GM12878 (cell line): ENCODE results near the gene GMCL1. TPM values are rescaled to one million over a fixed set of nuclear protein-coding genes. Genes with fewer than 3 reads are reported as not detected.
A peak's percentile ranks its signal among the peaks of the same experiment; 100 is the strongest.

Source experiments
- ATAC-seq: fragments of 200-7000 bp; cut with Tn5 transposase; 3 replicates; pipeline ENCODE4 v1.9.1; 2020; ENCODE audit warnings: mild to moderate bottlenecking, moderate library complexity
- BruUV-seq: library from RNA; stranded (reverse); fragments of 400-500 nt; replicated peaks from 2 replicates; lab custom pipeline; 2021; lab: Mats Ljungman, UMichigan
- CTCF ChIA-PET: fragments of 300-600 bp; sonication (Branson Sonifier 250); formaldehyde crosslinking; extraction: SDS; loops from one replicate; lab custom pipeline; 2021; ENCODE audit warnings: inconsistent platforms; lab: Yijun Ruan, JAX
- POLR2A ChIA-PET: fragments of 350-600 bp; formaldehyde crosslinking; extraction: SDS; loops from one replicate; lab custom pipeline; 2021; ENCODE audit warnings: inconsistent platforms; lab: Charles Lee
- RAD21 ChIA-PET: fragments of 300-600 bp; sonication (Branson Sonifier 250); formaldehyde crosslinking; loops from one replicate; lab custom pipeline; 2023; ENCODE audit warnings: antibody characterized with exemption; ENCODE audit not compliant: unreplicated experiment; lab: Charles Lee
- SMC1A ChIA-PET: fragments of 300-600 bp; sonication (Branson Sonifier 250); formaldehyde crosslinking; loops from one replicate; lab custom pipeline; 2023; ENCODE audit not compliant: unreplicated experiment, uncharacterized antibody; lab: Charles Lee
- DNase-seq: peaks from one replicate; pipeline ENCODE4 v3.0.0-alpha.2; 2011; ENCODE audit warnings: low read depth, low spot score
- FAIRE-seq: peaks from 3 replicates; lab custom pipeline; 2011; peaks lifted over from hg19 to GRCh38; lab: Jason Lieb, UNC
- H2AFZ ChIP-seq: 2 replicates; pipeline ENCODE4 v1.6.0; 2011; ENCODE audit warnings: low read depth, low read length, control low read depth; ENCODE audit not compliant: control insufficient read depth
- H3K27ac ChIP-seq: 2 replicates; pipeline ENCODE4 v1.5.1; 2011; ENCODE audit warnings: control low read depth; ENCODE audit not compliant: control insufficient read depth, insufficient read depth
- H3K27me3 ChIP-seq, 2 experiments: replicated peaks in 1 of 2; 2 replicates each; pipeline versions ENCODE4 v1.6.0 to v1.6.1; 2011; ENCODE audit warnings: low read length in 1 of 2; ENCODE audit not compliant: control insufficient read depth in 2 of 2, insufficient read depth in 2 of 2
- H3K36me3 ChIP-seq, 2 experiments: 2 replicates each; pipeline ENCODE4 v1.5.1; 2011; ENCODE audit warnings: low read length in 1 of 2; ENCODE audit not compliant: control insufficient read depth in 2 of 2, insufficient read depth in 2 of 2
- H3K4me1 ChIP-seq: 2 replicates; pipeline ENCODE4 v1.6.1; 2011; ENCODE audit warnings: mild to moderate bottlenecking, low read length, moderate library complexity, mixed read lengths; ENCODE audit not compliant: control insufficient read depth, insufficient read depth
- H3K4me2 ChIP-seq: 2 replicates; pipeline ENCODE4 v1.6.0; 2011; ENCODE audit warnings: control low read depth; ENCODE audit not compliant: control insufficient read depth, insufficient read depth
- H3K4me3 ChIP-seq: fragments of 200-600 bp; sonication (generic); 2 replicates; pipeline ENCODE4 v1.5.1; 2016
- H3K79me2 ChIP-seq: 2 replicates; pipeline ENCODE4 v1.6.0; 2011; ENCODE audit warnings: low read length; ENCODE audit not compliant: control insufficient read depth, insufficient read depth
- H3K9ac ChIP-seq: 2 replicates; pipeline ENCODE4 v1.8.0; 2011; ENCODE audit warnings: low read length, control low read depth, mixed read lengths; ENCODE audit not compliant: control insufficient read depth, insufficient read depth
- H3K9me3 ChIP-seq: replicated peaks from 3 replicates; pipeline ENCODE4 v1.5.1; 2011; ENCODE audit warnings: mild to moderate bottlenecking, low read length; ENCODE audit not compliant: control insufficient read depth, insufficient read depth
- H4K20me1 ChIP-seq: 2 replicates; pipeline ENCODE4 v1.6.0; 2011; ENCODE audit not compliant: control insufficient read depth, insufficient read depth
- BCL11A ChIP-seq: IDR thresholded peaks from 2 replicates; pipeline ENCODE4 v1.6.1; 2011; ENCODE audit warnings: low read depth, low read length
- CHD4 ChIP-seq: fragments of 200-600 bp; sonication (generic); IDR thresholded peaks from 2 replicates; pipeline ENCODE4 v1.6.1; 2016; ENCODE audit warnings: mild to moderate bottlenecking
- EP300 ChIP-seq, 2 experiments: fragments of 150-350 bp in 1 of 2; IDR thresholded peaks; 2 replicates each; pipeline ENCODE4 v1.6.1; 2011 to 2012; ENCODE audit warnings: low read depth in 2 of 2, low read length in 2 of 2, borderline replicate concordance in 1 of 2, improper control_type of control experiment in 1 of 2, inconsistent platforms in 1 of 2; ENCODE audit not compliant: control insufficient read depth in 1 of 2
- ETV6 ChIP-seq, 2 experiments: fragments of 450-650 bp in 1 of 2; IDR thresholded peaks in 1 of 2; conservative IDR thresholded peaks in 1 of 2; 2 replicates each; pipeline ENCODE4 v1.6.1; 2014; ENCODE audit warnings: antibody characterized with exemption in 1 of 2, borderline replicate concordance in 1 of 2, low read depth in 1 of 2, mild to moderate bottlenecking in 1 of 2, moderate library complexity in 1 of 2
- GABPA ChIP-seq: IDR thresholded peaks from 2 replicates; pipeline ENCODE4 v1.6.1; 2014; ENCODE audit warnings: antibody characterized with exemption, low read depth, mild to moderate bottlenecking, inconsistent platforms
- GATAD2B ChIP-seq: fragments of 450-650 bp; conservative IDR thresholded peaks from 2 replicates; pipeline ENCODE4 v1.6.1; 2017; ENCODE audit warnings: low read depth, mild to moderate bottlenecking, moderate library complexity
- HDAC2 ChIP-seq: fragments of 200-600 bp; sonication (generic); IDR thresholded peaks from 2 replicates; pipeline ENCODE4 v1.6.1; 2017
- IRF4 ChIP-seq: IDR thresholded peaks from 2 replicates; pipeline ENCODE4 v1.6.1; 2011; ENCODE audit warnings: low read depth, low read length
- IRF5 ChIP-seq: fragments of 450-650 bp; IDR thresholded peaks from 2 replicates; pipeline ENCODE4 v1.6.1; 2017; ENCODE audit warnings: borderline replicate concordance
- NKRF ChIP-seq: fragments of 450-650 bp; conservative IDR thresholded peaks from 2 replicates; pipeline ENCODE4 v1.6.1; 2017; ENCODE audit warnings: mild to moderate bottlenecking, moderate library complexity
- RB1 ChIP-seq: fragments of 450-650 bp; formaldehyde crosslinking; IDR thresholded peaks from 2 replicates; pipeline ENCODE4 v1.6.1; 2017; ENCODE audit warnings: mild to moderate bottlenecking, borderline replicate concordance
- RUNX3 ChIP-seq: IDR thresholded peaks from 2 replicates; pipeline ENCODE4 v1.6.1; 2012; ENCODE audit warnings: low read length, inconsistent platforms
- SPI1 ChIP-seq: IDR thresholded peaks from 2 replicates; pipeline ENCODE4 v1.6.1; 2011; ENCODE audit warnings: low read depth, mild to moderate bottlenecking, low read length, moderate library complexity, borderline replicate concordance; ENCODE audit not compliant: insufficient read depth
- ZNF207 ChIP-seq: fragments of 450-650 bp; IDR thresholded peaks from 2 replicates; pipeline ENCODE4 v1.6.1; 2014; ENCODE audit warnings: antibody characterized with exemption, mild to moderate bottlenecking, borderline replicate concordance
- ZNF687 ChIP-seq: fragments of 450-650 bp; IDR thresholded peaks from 2 replicates; pipeline ENCODE4 v1.6.1; 2017; ENCODE audit warnings: mild to moderate bottlenecking, moderate library complexity
- WGBS: methylation state at CpG from one replicate; pipeline ENCODE4 v1.1.6; 2016; ENCODE audit warnings: low lambda C conversion rate; ENCODE audit not compliant: insufficient replicate concordance, insufficient coverage; ENCODE audit errors: missing lambda C conversion rate; 5-methylcytosine and 5-hydroxymethylcytosine counted together
- in situ Hi-C: fragments of 300-500 bp; cut with MboI; formaldehyde crosslinking; loops from 9 replicates; pipeline ENCODE4 v1.14.3; 2018; ENCODE audit warnings: mixed read lengths
- intact Hi-C: fragments of 100-400 bp; cut with micrococcal nuclease; formaldehyde crosslinking; loops from one replicate; pipeline ENCODE4 v1.14.2; 2022; ENCODE audit not compliant: unreplicated experiment
- polyA plus RNA-seq, 11 experiments: library from polyadenylated mRNA; depleted of rRNA in 4 of 11; unstranded in 6 of 11; stranded (reverse) in 5 of 11; fragments of >200 nt; fragmentation: Nextera tagmentation in 4 of 11; fragmentation: Illumina TruSeq in 1 of 11; extraction: Ambion mirVana in 4 of 11; extraction: Trizol in 1 of 11; gene quantifications; 1 replicate in 1 of 11; 2 replicates in 10 of 11; pipeline versions ENCODE4 v1.2.1 to v1.2.3, GENCODE V29; 2011 to 2016; ENCODE audit warnings: inconsistent platforms in 2 of 11, missing spikeins in 2 of 11, low read depth in 1 of 11
- total RNA-seq, 4 experiments: library from RNA; depleted of rRNA in 3 of 4; stranded (reverse); fragments of >200 nt in 3 of 4; fragmentation: Illumina TruSeq in 1 of 4; extraction: Trizol in 1 of 4; gene quantifications; 2 replicates each; pipeline versions ENCODE4 v1.2.1 to v1.2.3, GENCODE V29; 2013 to 2021

GMCL1 gene
- total and polyA plus RNA-seq, 10 of the 15 experiments (the other 5 are each of a cell fraction or from before 2014, with no cell fraction given) = 3.7 to 21.4 (median 12.3) TPM

GRCh38 chr2:69789175-69789721 lies 40.2 kb upstream of the GMCL1 start:
- intact Hi-C loops = no loop called here
- FAIRE-seq = peak; percentile 89
- peak; percentile 41; the same call in 1 of the 2 replicates for TF ChIP-seq ZNF687
- TF ChIP-seq IRF5 = no peak
- no peak for TF ChIP-seq GABPA
- TF ChIP-seq RB1 = no peak
- TF ChIP-seq ETV6 (conservative IDR thresholded peaks at IDR 0.05 in 1 of 2, IDR thresholded peaks at IDR 0.05 in 1 of 2; ENCODE audit: borderline replicate concordance in 1 of 2, low read depth in 1 of 2) = no peak
- TF ChIP-seq BCL11A = no peak
- TF ChIP-seq SPI1 = 0 out of 2 replicates have a peak, but pooled peaks have one; percentile 24
- TF ChIP-seq GATAD2B = 0 out of 2 replicates have a peak, but pooled peaks have one; percentile 26
- TF ChIP-seq HDAC2 = peak; percentile 76; the same call in 1 of the 2 replicates
- TF ChIP-seq ZNF207 = no peak
- TF ChIP-seq NKRF = peak; percentile 79
- TF ChIP-seq EP300 (IDR thresholded peaks at IDR 0.05; ENCODE audit: borderline replicate concordance in 1 of 2, control insufficient read depth in 1 of 2, low read depth in 2 of 2, low read length in 2 of 2) = peak in 1 of 2 experiments; percentile 42; a peak in 1 of 4 replicates
- no peak for TF ChIP-seq CHD4
- TF ChIP-seq RUNX3 = peak; percentile 28; the same call in 1 of the 2 replicates
- TF ChIP-seq IRF4 = 0 out of 2 replicates have a peak, but pooled peaks have one; percentile 20

More at GRCh38 chr2:69789175-69789721, 40.2 kb upstream of the GMCL1 start:
- peak overlapping the region; percentile 92 for H3K27ac ChIP-seq
- no peaks in the 10 kb centered on the region; the same call in 2 of the 3 replicates for H3K9me3 ChIP-seq
- POLR2A ChIA-PET = interaction anchor here (0.6 to 3.6 kb wide), 17 partner anchors 8 to 370 kb away, joined by 3 to 40 read pairs (median 6); partner anchors contain the start of gene ANXA4
- SMC1A ChIA-PET = interaction anchor here (0.6 to 7.5 kb wide), 22 partner anchors 8 to 1375 kb away, joined by 3 to 94 read pairs (median 14); partner anchors contain the start of genes ANXA4 and MXD1
- H3K4me3 ChIP-seq = peak overlapping the region; percentile 54
- peak overlapping the region; percentile 65 for H3K9ac ChIP-seq
- peak overlapping the region; percentile 77 for H3K4me2 ChIP-seq
- peaks cover 32% of the 10 kb centered on the region for H3K4me1 ChIP-seq
- H2AFZ ChIP-seq = no peak overlapping the region; the same call in 1 of the 2 replicates
- TSS peak; percentile 47 for BruUV-seq
- peak; percentile 92 for ATAC-seq
- no peaks in the 10 kb centered on the region for H3K27me3 ChIP-seq
- no peaks in the 10 kb centered on the region for H4K20me1 ChIP-seq
- no peaks in the 10 kb centered on the region; the same call in 1 of the 2 replicates for H3K79me2 ChIP-seq
- H3K36me3 ChIP-seq = peaks cover 2 to 3% of the 10 kb centered on the region in 2 experiments; a peak in 1 of 4 replicates
- CTCF ChIA-PET = interaction anchor here (0.6 to 3.5 kb wide), 14 partner anchors 8 to 449 kb away, joined by 3 to 31 read pairs (median 10); partner anchors contain the start of gene MXD1
- DNase-seq = no peak
- WGBS = 0% methylated on average over 7 of the region's 7 CpGs
- RAD21 ChIA-PET = interaction anchor here (0.8 to 4.8 kb wide), 17 partner anchors 8 to 371 kb away, joined by 3 to 88 read pairs (median 11); partner anchors contain the start of gene ANXA4
- in situ Hi-C loops = no loop called here
